HL-60/S4 treated with phorbol 12-myristate 13-acetate at 8.2 ng/mL for 4 days and 3 days (cell line): Measurements from ENCODE around the gene HAL.

Experiments used
- in situ Hi-C: fragments of 300-500 bp; cut with MboI; formaldehyde crosslinking; loops from 2 replicates; pipeline ENCODE4 v1.15.0; 2022; ENCODE audit warnings: low sequenced_read_pairs

HAL gene

GRCh38 chr12:96014943-96015599 lies 18.9 kb upstream of the HAL start:
- in situ Hi-C loops, result no loop called here

- in situ Hi-C loops, result no loop called here
Measured at GRCh38 chr12:96007729-96008128, 11.6 kb upstream of the HAL start.

- in situ Hi-C loops, result no loop called here
Measured at GRCh38 chr12:96006727-96007126, 10.6 kb upstream of the HAL start.

DNA sequence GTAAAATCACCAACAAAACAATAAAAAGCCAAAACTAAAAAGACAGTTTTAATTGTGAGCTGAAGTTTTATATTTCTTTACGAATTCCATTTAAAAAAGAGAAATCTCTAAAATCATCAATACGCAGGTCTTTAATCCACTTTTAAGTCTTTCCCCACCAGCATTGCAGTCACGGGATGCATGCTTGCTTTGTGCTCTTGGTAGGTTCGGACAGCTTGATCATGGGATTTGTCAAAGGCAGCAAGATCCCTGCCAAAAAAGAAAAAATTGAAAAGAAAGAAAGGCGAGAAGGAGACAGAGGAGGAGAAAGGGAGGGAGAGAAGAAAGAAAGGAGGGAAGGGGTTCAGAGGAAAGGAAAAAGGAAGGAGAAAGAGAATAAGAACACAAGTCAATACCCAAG lies 4.7 kb upstream of the HAL start:
- in situ Hi-C loops, result no loop called here

DNA sequence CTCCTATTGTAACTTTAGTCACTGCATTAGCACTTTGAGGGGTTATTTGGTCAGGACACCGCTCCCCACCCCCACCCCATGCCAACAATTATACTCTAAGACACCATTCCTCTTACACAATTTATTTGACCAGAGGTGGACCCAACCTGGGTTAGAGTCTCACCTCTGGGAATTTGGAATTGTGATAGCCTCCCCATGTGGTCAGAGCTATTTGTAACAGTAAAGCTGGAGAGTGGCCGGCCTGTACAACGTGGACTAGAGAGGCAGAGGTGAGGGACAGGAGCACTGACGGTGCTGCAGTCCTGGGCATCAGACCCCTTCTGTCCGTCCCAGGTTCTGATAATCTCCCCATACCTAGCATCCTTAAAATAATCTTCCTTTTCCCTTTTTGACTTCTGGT lies 3.3 kb upstream of the HAL start:
- in situ Hi-C loops, result no loop called here

DNA sequence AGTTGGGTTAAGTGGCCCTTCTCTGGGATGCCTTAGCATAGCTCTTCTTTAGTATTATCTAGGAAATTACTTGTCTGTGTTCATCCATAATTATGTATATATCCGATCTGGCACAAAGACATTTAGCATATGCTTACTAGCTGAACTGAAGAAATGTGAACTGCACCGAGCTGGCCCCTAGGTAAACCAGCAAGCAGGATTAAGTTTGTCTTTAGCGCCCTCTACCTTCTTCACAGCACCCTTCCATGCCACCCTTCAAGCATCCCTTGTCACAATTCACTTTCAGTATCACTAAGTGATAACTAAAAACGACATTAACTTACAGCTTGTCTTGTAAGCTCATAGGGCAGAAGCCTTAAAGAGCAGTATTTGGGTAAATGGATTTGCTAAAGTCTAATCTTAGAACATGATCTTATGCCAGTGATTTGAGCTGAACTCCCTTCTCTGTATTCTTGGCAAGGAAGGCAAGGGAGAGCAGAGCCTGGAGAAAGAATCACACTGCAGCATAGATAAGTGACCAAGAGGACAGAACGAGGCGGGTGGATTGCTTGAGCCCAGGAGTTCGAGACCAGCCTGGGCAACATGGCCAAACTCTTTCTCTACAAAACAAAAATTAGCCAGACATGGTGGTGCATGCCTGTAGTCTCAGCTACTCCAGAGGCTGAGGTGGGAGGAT lies 2.6 kb upstream of the HAL start:
- in situ Hi-C loops, result no loop called here

GRCh38 chr12:95997911-95998510 lies 1.9 kb upstream of the HAL start:
- in situ Hi-C loops, result no loop called here

GRCh38 chr12:95997276-95997675 lies 1.1 kb upstream of the HAL start:
- in situ Hi-C loops, result no loop called here

DNA sequence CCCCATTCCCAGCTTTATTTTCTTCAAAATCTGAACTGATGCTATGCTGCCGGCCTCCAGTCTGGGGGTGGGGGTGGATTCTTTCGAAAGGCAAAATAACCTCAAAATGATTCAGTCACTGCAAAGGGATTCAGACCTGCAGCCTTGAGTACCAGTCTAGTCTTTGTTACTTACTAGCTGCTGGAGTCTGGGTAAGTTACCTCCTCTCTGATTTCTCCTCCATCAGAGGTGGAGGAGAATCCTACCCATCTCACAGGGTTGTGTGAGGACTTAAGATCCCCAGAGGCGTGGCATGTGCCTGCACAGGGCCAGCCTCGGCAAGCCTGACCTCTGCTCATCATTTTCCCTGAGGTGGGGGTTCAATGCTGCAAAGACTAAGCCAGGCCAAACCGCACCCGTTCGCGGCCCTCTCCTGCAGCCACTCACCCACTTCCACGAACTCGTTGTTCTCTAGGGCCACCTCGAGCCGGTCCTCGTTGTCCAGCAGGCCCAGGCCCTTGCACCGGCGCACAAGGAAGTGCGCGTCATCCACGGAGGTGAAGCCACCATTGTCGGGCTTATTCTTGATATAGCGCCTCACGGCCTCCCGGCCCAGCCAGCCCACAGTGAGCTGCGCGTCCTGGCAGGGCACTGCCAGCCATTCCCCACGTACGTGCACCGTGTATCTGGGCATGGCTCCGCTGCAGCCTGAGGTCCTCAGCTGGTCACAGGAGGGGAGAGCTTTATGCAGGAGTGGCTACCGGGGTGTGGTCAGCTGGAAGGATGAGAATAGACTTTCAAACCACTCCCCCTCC lies 709 bp downstream of the HAL start:
- in situ Hi-C loops, result no loop called here

GRCh38 chr12:95994476-95994875 lies 1.7 kb downstream of the HAL start:
- in situ Hi-C loops, result no loop called here

- in situ Hi-C loops, result no loop called here
Measured at GRCh38 chr12:95993907-95994306, 2.2 kb downstream of the HAL start.

DNA sequence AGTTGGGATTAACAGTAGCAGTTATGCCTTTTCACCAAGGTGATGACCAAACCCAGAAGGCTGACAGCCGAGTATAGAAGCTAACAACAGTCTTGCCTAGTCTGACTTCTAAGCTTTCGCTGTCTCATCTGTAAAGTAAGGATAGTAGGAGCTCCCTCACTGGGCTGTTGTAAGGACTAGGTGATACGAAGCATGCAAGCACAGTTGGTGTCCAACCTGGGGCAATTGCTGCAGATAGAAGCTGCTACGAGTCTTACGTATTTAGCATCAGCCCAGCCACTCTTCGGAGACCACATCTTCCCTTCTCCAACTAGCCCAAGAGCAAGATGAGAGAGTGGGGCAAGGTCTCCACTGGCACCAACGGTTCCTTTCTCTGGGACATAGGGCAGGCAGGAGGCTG lies 6.0 kb downstream of the HAL start:
- in situ Hi-C loops, result no loop called here

DNA sequence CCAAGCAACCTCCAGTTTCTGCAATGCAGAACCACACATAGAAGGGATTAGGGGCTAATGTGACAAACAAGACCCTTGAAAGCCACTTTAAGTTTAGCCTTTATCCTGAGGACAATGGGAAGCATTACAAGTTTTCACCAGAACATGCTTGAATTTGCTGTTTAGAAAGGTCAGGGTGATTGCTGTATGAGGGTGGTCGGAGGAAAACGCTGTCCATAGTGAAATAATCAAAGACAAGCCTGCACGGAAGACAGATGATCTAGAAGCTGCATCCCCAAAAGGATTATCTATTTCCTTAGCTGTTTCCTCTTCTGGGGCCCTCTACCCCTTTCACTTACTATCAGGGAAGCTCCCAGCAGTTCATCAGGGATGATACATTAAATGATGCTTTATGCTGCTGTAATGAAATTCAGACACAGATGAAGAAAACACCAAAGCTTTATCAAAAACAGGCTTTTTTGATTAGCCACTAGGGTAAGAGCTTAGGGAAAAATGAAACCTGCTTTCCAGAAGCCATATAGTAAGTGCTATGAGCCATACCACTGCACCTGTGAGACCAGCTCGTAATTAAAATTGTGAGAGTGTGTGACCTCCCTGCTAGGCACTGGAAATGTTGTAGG lies 6.5 kb downstream of the HAL start:
- in situ Hi-C loops, result no loop called here

DNA sequence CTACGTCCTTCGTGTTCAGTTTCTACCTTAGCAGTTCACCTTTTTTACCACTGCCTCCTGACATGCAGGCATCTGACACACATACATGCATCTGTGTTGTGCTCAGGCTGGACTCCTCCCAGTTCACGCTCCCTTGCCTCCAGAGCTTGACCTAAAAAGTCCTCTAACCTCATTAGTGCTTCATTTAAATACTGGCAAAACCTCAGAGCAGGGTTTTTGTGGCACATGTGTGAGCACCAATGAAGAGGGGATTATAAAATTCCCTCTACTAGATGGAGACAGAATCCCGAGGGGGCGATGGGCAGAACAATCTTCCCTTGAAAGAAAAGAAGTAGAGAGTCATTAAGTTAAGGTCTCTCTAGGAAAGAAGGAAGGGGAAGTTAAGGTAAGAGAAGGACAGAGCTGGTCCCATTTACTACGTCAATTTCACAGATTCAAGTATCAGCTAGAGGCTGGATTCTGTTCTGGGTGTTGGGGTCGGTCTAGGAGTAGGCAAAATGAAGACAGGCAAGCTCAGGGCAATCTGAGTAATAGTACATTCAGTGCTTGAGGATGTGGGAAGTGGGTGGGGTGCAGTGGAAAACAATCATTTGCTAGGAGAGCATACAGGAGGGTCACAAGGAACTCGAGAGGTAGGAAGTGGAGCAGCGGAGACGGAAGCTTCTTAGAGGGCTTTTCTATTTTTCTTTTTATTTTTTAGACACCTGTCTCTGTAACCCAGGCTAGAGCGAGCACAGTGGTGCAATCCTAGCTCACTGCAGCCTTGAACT lies 7.5 kb downstream of the HAL start:
- in situ Hi-C loops, result no loop called here

GRCh38 chr12:95986635-95987570 lies 9.2 kb downstream of the HAL start:
- in situ Hi-C loops, result no loop called here

- in situ Hi-C loops, result no loop called here
Measured at GRCh38 chr12:95984682-95985081, 11.5 kb downstream of the HAL start.

- in situ Hi-C loops, result no loop called here
Measured at GRCh38 chr12:95982602-95983001, 13.5 kb downstream of the HAL start.

- in situ Hi-C loops, result no loop called here
Measured at GRCh38 chr12:95980437-95980836, 15.7 kb downstream of the HAL start.

DNA sequence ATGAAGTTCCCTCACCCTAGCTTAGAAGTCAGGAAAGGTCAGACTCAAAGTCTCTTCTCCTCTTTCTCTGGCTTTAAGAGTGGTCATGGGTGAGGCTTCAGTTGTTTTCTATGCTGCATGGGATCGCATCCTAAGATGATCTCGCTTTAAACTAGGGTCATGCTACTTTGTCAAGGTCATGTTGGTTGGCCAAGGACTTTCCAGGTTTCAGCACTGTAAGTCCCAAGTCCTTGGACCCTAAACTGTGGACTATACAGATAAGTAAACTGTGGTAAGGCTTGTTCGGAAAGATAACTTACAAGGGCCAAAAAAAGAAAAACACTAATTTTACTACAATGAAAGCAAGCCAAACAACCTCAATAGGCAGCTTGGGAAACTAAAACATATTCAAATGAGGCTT lies 17.4 kb downstream of the HAL start:
- in situ Hi-C loops, result no loop called here
